Testis (tissue), 3 donors: Measurements from ENCODE around the gene ATP5F1C. TPM values are rescaled to one million over a fixed set of nuclear protein-coding genes. Genes with fewer than 3 reads are reported as not detected.

Experiments used
- DNase-seq: peaks from one replicate; pipeline ENCODE4 v3.0.0-alpha.2; 2019
- H3K27ac ChIP-seq, 2 donors: fragments of 200-600 bp; sonication (generic); one replicate each; pipeline ENCODE4 v1.5.1; 2019
- H3K27me3 ChIP-seq: fragments of 200-600 bp; sonication (generic); one replicate; pipeline ENCODE4 v1.5.1; 2019
- H3K36me3 ChIP-seq: fragments of 200-600 bp; sonication (generic); one replicate; pipeline ENCODE4 v1.5.1; 2017; ENCODE audit warnings: low read depth; ENCODE audit errors: missing control alignments
- H3K4me1 ChIP-seq: fragments of 200-600 bp; sonication (generic); one replicate; pipeline ENCODE4 v1.5.1; 2019
- H3K4me3 ChIP-seq, 2 donors: fragments of 200-600 bp; sonication (generic); one replicate each; pipeline ENCODE4 v1.5.1; 2017 to 2019
- H3K9me3 ChIP-seq: fragments of 200-600 bp; sonication (generic); one replicate; pipeline ENCODE4 v1.5.1; 2017
- POLR2A ChIP-seq: fragments of 450-650 bp; IDR thresholded peaks from one replicate; pipeline ENCODE4 v1.6.1; 2017; ENCODE audit warnings: antibody characterized with exemption, mild to moderate bottlenecking, moderate library complexity
- WGBS, 2 donors: methylation state at CpG; one replicate each; pipeline ENCODE4 v1.1.5; 2018; 5-methylcytosine and 5-hydroxymethylcytosine counted together
- intact Hi-C: fragments of 100-400 bp; cut with DNase I; formaldehyde crosslinking; loops from one replicate; pipeline ENCODE4 v1.15.1; 2023; ENCODE audit warnings: low total_unique reads
- polyA plus RNA-seq: library from polyadenylated mRNA; stranded (reverse); fragments of 350-450 nt; fragmentation: Illumina TruSeq; extraction: RNeasy Lipid Tissue Mini Kit (QIAGEN cat#74804); gene quantifications from one replicate; pipeline ENCODE4 v1.2.3, GENCODE V29; 2014; ENCODE audit warnings: low read depth, low replicate concordance; ENCODE audit not compliant: insufficient read depth
- total RNA-seq, 2 donors: library from RNA; depleted of rRNA; stranded (reverse); fragments of >200 nt; gene quantifications; one replicate each; pipeline ENCODE4 v1.2.3, GENCODE V29; 2016
- TF ChIP-seq, protein P1 (sequence below), 3 experiments: fragments of 450-650 bp in 2 of 3; fragments of 200-600 bp in 1 of 3; sonication (generic) in 1 of 3; IDR thresholded peaks; one replicate each; pipeline ENCODE4 v1.5.1; 2016 to 2019; ENCODE audit warnings: antibody characterized with exemption in 3 of 3, mild to moderate bottlenecking in 2 of 3, moderate library complexity in 1 of 3

Gene ATP5F1C
- total and polyA plus RNA-seq, 3 donors from 2014 or later, result 186 to 272 (median 246) TPM

DNA sequence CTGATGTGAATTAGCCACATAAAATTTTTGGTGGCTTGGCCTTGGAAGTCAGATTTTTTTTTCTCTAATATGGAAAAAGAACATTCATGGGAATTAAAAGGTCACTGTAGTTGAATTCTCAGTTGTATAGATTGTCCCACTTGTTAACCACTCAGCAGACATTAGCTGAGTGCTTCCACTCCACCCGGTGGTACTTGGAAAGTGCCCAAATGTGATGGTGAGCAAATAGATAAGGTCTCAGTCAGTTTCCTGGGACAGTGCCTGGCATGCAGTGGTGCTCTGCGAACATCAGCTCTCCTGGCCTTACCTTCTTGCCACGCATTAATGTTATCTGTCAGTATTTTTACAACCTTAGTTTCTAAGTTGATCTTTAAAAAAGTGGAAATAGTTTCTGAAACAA, 1.4 kb downstream of the ATP5F1C start:
- peak overlapping the region in 1 of 2 donors; percentile 80 for H3K4me3 ChIP-seq
- H3K27ac ChIP-seq, result peak overlapping the region in 1 of 2 donors; percentile 83
- TF ChIP-seq, protein P1, sequence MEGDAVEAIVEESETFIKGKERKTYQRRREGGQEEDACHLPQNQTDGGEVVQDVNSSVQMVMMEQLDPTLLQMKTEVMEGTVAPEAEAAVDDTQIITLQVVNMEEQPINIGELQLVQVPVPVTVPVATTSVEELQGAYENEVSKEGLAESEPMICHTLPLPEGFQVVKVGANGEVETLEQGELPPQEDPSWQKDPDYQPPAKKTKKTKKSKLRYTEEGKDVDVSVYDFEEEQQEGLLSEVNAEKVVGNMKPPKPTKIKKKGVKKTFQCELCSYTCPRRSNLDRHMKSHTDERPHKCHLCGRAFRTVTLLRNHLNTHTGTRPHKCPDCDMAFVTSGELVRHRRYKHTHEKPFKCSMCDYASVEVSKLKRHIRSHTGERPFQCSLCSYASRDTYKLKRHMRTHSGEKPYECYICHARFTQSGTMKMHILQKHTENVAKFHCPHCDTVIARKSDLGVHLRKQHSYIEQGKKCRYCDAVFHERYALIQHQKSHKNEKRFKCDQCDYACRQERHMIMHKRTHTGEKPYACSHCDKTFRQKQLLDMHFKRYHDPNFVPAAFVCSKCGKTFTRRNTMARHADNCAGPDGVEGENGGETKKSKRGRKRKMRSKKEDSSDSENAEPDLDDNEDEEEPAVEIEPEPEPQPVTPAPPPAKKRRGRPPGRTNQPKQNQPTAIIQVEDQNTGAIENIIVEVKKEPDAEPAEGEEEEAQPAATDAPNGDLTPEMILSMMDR (IDR thresholded peaks at IDR 0.05), result no peak
- TF ChIP-seq POLR2A, result no peak
- 27 to 37% methylated on average over 3 of the region's 3 CpGs for WGBS, 2 donors
- DNase-seq, result peak; percentile 63
- no peaks in the 10 kb centered on the region for H3K36me3 ChIP-seq
- no peaks in the 10 kb centered on the region for H3K9me3 ChIP-seq
- intact Hi-C loops, result no loop called here
- peaks cover 21% of the 10 kb centered on the region for H3K4me1 ChIP-seq
- H3K27me3 ChIP-seq, result no peaks in the 10 kb centered on the region

DNA sequence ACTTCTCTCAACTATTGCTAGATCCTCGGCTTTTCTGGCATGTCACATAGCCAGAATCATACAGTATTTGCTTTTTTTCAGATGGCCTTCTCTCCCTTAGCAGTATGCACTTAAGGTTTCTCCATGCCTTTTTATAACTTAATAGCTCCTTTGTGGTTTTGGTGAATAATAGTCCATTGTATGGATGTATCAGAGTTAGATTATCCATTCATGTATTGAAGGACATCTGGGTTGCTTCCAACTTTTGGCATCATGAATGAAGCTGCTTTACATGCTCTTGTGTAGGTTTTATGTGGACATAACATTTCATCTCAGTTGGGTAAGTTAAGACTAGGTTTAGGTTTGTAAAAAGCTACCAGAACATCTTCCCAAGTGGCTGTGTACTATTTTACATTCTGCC, 4.6 kb downstream of the ATP5F1C start:
- H3K4me1 ChIP-seq, result peaks cover 20% of the 10 kb centered on the region
- peak; percentile 38 for DNase-seq
- H3K36me3 ChIP-seq, result no peaks in the 10 kb centered on the region
- H3K9me3 ChIP-seq, result no peaks in the 10 kb centered on the region
- intact Hi-C loops, result no loop called here
- no peak overlapping the region for H3K27ac ChIP-seq
- 71% methylated on average over 1 of the region's 1 CpG for WGBS, 2 donors
- TF ChIP-seq, protein P1 (IDR thresholded peaks at IDR 0.05), result no peak
- H3K27me3 ChIP-seq, result no peaks in the 10 kb centered on the region
- no peak overlapping the region for H3K4me3 ChIP-seq

DNA sequence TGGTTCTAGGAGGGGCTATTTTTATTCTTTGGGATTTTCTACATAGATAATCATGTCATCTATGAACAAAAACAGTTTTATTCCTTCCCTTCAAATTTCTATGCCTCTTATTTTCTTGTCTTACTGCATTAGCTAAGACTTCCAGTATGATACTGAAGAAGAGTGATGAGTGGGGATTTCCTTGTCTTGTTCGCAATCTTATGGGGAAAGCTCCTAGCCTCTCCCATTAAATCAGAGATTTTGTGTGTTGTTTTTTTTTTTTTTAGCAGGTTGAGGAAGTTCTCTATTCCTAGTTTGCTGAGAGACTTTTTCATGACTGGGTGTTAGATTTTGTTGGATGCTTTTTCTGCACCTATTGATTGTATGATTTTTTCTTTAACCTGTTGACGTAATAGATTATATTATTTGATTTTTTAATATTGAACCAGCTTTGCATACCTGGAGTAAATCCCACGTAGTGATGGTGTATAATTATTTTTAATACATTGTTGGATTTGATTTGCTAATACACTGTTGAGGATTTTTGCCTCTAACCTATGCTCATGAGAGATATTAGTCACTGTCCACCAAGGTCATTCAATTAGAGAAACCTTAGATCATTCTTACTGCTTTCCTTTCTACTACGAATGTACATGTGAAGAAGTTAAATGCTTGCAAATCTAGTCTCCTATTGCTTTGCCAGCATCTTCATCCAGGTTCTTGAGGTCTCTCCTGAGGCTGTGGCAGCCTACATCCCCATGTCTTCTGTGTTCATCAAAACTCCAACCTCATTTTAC, 6.5 kb downstream of the ATP5F1C start:
- no peak for DNase-seq
- H3K4me3 ChIP-seq, result no peak overlapping the region
- H3K36me3 ChIP-seq, result no peaks in the 10 kb centered on the region
- H3K4me1 ChIP-seq, result peaks cover 20% of the 10 kb centered on the region
- intact Hi-C loops, result no loop called here
- no peak for TF ChIP-seq POLR2A
- TF ChIP-seq, protein P1 (IDR thresholded peaks at IDR 0.05), result no peak
- no peaks in the 10 kb centered on the region for H3K27me3 ChIP-seq
- H3K9me3 ChIP-seq, result no peaks in the 10 kb centered on the region
- 81 to 83% methylated on average over 4 of the region's 4 CpGs for WGBS, 2 donors
- H3K27ac ChIP-seq, result no peak overlapping the region

DNA sequence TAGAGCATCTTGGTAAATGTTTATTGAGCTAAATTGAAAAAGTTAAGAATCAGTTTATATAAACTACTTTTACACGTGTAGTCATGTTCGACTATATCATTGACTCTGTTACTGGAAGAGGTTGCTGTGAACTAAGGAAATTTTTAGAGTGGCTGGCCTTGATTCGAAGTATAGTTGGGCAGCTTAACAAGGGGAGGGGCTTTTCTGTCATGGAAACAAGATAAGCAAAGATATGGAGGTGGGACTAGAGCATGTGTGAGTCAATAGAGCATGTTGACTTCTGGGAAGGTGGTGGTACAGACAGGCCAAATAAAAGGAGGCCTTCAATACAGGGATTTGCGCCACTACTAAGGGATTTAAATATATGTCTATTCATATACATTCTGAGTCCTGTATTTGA, 7.6 kb downstream of the ATP5F1C start:
- TF ChIP-seq, protein P1 (IDR thresholded peaks at IDR 0.05), result no peak
- TF ChIP-seq POLR2A, result no peak
- H3K27ac ChIP-seq, result peak overlapping the region in 1 of 2 donors; percentile 7
- peaks cover 20% of the 10 kb centered on the region for H3K4me1 ChIP-seq
- H3K27me3 ChIP-seq, result no peaks in the 10 kb centered on the region
- no peaks in the 10 kb centered on the region for H3K36me3 ChIP-seq
- H3K9me3 ChIP-seq, result no peaks in the 10 kb centered on the region
- WGBS, 2 donors, result 55 to 58% methylated on average over 4 of the region's 4 CpGs
- intact Hi-C loops, result no loop called here
- H3K4me3 ChIP-seq, result no peak overlapping the region
- no peak for DNase-seq

DNA sequence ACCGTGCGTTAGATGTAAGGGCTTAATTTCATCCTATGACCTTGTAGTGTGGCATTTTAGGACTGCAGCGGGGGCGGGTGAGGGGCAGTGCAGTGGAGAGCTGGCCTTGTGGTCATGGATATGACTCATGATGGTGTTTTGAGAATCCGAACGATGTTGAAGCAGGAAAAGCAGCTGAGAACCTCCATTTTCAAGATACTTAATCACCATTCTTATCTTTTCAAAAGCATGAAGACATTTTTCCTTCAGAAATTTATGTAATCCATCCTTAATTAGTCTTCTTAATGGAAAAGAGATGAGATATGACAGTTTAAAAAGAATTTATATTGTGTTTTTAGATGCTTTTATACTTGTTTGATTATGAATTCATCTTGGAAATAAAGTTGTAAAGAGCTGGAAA, 9.6 kb downstream of the ATP5F1C start:
- Histone ChIP-seq H3K36me3 (no peaks in the 10 kb centered on the region), H3K4me3 (no peak overlapping the region), H3K4me1 (peaks cover 19% of the 10 kb centered on the region), H3K27me3 (no peaks in the 10 kb centered on the region), H3K9me3 (no peaks in the 10 kb centered on the region), H3K27ac (no peak overlapping the region)
- no peak for DNase-seq
- 48 to 52% methylated on average over 6 of the region's 6 CpGs for WGBS, 2 donors
- intact Hi-C loops, result no loop called here
- TF ChIP-seq POLR2A, result no peak
- TF ChIP-seq, protein P1 (IDR thresholded peaks at IDR 0.05), result no peak
